ENCODE results near the gene XPC. TPM values are rescaled to one million over a fixed set of nuclear protein-coding genes. Genes with fewer than 3 reads are reported as not detected.

XPC gene
- total RNA-seq, 1 experiment from 2014 or later: 57.2 TPM

- POLR2A ChIA-PET (ENCODE audit: low non-redundant PET): no interaction called here
- no peaks in the 10 kb centered on the region for H3K4me1 ChIP-seq (ENCODE audit: insufficient read depth, low read length, poor library complexity, severe bottlenecking)
- no peak overlapping the region for H3K27ac ChIP-seq (ENCODE audit: low read depth, low read length, poor library complexity, severe bottlenecking)
- H3K27me3 ChIP-seq (replicated peaks; ENCODE audit: insufficient read depth, low read depth, low read length, poor library complexity): no peaks in the 10 kb centered on the region
- H3K9me3 ChIP-seq (ENCODE audit: low read depth, low read length, poor library complexity, severe bottlenecking): no peaks in the 10 kb centered on the region
- DNase-seq (ENCODE audit: low spot score): no peak
- no peak overlapping the region for H3K4me3 ChIP-seq (ENCODE audit: low read depth, low read length, poor library complexity, severe bottlenecking)
- CTCF ChIA-PET: no interaction called here
- intact Hi-C loops (cut with micrococcal nuclease; ENCODE audit: unreplicated experiment): no loop called here
- BruUV-seq (replicated peaks): no TSS peak
- peaks cover 41% of the 10 kb centered on the region for H3K36me3 ChIP-seq (ENCODE audit: insufficient read depth, low read length, poor library complexity, severe bottlenecking)
- TF ChIP-seq, protein P1, sequence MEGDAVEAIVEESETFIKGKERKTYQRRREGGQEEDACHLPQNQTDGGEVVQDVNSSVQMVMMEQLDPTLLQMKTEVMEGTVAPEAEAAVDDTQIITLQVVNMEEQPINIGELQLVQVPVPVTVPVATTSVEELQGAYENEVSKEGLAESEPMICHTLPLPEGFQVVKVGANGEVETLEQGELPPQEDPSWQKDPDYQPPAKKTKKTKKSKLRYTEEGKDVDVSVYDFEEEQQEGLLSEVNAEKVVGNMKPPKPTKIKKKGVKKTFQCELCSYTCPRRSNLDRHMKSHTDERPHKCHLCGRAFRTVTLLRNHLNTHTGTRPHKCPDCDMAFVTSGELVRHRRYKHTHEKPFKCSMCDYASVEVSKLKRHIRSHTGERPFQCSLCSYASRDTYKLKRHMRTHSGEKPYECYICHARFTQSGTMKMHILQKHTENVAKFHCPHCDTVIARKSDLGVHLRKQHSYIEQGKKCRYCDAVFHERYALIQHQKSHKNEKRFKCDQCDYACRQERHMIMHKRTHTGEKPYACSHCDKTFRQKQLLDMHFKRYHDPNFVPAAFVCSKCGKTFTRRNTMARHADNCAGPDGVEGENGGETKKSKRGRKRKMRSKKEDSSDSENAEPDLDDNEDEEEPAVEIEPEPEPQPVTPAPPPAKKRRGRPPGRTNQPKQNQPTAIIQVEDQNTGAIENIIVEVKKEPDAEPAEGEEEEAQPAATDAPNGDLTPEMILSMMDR (conservative IDR thresholded peaks at IDR 0.05; ENCODE audit: low read depth, low read length): no peak
Measured at GRCh38 chr3:14138109-14138877, 40.1 kb downstream of the XPC start.

- no peak overlapping the region for H3K27ac ChIP-seq (ENCODE audit: low read depth, low read length, poor library complexity, severe bottlenecking)
- no peaks in the 10 kb centered on the region for H3K27me3 ChIP-seq (replicated peaks; ENCODE audit: insufficient read depth, low read depth, low read length, poor library complexity)
- TF ChIP-seq, protein P1 (conservative IDR thresholded peaks at IDR 0.05; ENCODE audit: low read depth, low read length): no peak
- no peak for TF ChIP-seq EZH2 (IDR thresholded peaks at IDR 0.05; ENCODE audit: borderline replicate concordance, low read depth, low read length, poor library complexity, severe bottlenecking)
- CTCF ChIA-PET: no interaction called here
- intact Hi-C loops (cut with micrococcal nuclease; ENCODE audit: unreplicated experiment): no loop called here
- POLR2A ChIA-PET (ENCODE audit: low non-redundant PET): no interaction called here
- peaks cover 45% of the 10 kb centered on the region for H3K36me3 ChIP-seq (ENCODE audit: insufficient read depth, low read length, poor library complexity, severe bottlenecking)
- H3K9me3 ChIP-seq (ENCODE audit: low read depth, low read length, poor library complexity, severe bottlenecking): no peaks in the 10 kb centered on the region
- no peaks in the 10 kb centered on the region for H3K4me1 ChIP-seq (ENCODE audit: insufficient read depth, low read length, poor library complexity, severe bottlenecking)
- no peak for DNase-seq (ENCODE audit: low spot score)
- no TSS peak for BruUV-seq (replicated peaks)
- H3K4me3 ChIP-seq (ENCODE audit: low read depth, low read length, poor library complexity, severe bottlenecking): no peak overlapping the region
Measured at GRCh38 chr3:14137445-14137844, 41.0 kb downstream of the XPC start.

- Histone ChIP-seq H3K27ac (ENCODE audit: low read depth, low read length, poor library complexity, severe bottlenecking) (no peak overlapping the region), H3K4me3 (ENCODE audit: low read depth, low read length, poor library complexity, severe bottlenecking) (no peak overlapping the region), H3K27me3 (replicated peaks; ENCODE audit: insufficient read depth, low read depth, low read length, poor library complexity) (no peaks in the 10 kb centered on the region), H3K4me1 (ENCODE audit: insufficient read depth, low read length, poor library complexity, severe bottlenecking) (no peaks in the 10 kb centered on the region), H3K9me3 (ENCODE audit: low read depth, low read length, poor library complexity, severe bottlenecking) (no peaks in the 10 kb centered on the region), H3K36me3 (ENCODE audit: insufficient read depth, low read length, poor library complexity, severe bottlenecking) (peaks cover 43% of the 10 kb centered on the region)
- no TSS peak for BruUV-seq (replicated peaks)
- intact Hi-C loops (cut with micrococcal nuclease; ENCODE audit: unreplicated experiment): no loop called here
- CTCF ChIA-PET: no interaction called here
- no peak for DNase-seq (ENCODE audit: low spot score)
- POLR2A ChIA-PET (ENCODE audit: low non-redundant PET): no interaction called here
- TF ChIP-seq EZH2 (IDR thresholded peaks at IDR 0.05; ENCODE audit: borderline replicate concordance, low read depth, low read length, poor library complexity, severe bottlenecking): no peak
- TF ChIP-seq, protein P1 (conservative IDR thresholded peaks at IDR 0.05; ENCODE audit: low read depth, low read length): no peak
Measured at GRCh38 chr3:14137004-14137403, 41.4 kb downstream of the XPC start.
